DMS153 (cell line): Measurements from ENCODE around the gene TEF.

ENCODE experiments used
- DNase-seq: peaks from one replicate; lab custom pipeline; 2025; lab: John Stamatoyannopoulos, UW

TEF gene

DNA sequence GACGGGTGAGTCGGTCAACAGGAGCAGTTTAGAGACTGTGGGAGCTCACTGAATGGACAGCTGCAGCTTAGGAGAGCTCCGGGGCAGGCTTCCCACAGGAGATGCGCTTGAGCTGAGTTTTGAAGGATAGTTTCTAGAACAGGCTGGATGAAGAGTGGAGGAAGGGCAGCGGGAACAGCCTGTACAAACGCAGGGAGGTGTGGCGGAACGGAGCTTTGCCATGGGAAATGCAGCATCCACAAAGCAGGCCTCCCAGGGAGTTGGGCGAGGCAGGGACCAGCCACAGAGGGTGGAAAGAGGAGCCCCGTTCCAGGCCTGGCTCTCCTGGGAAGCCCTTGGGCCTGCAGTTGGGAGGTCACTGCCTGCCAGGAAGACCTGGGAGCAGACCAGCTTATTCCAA, 26.8 kb upstream of the TEF start:
- no peak for DNase-seq

GRCh38 chr22:41355895-41356294, 25.8 kb upstream of the TEF start:
- DNase-seq, result no peak

- DNase-seq, result no peak
Observed at GRCh38 chr22:41356430-41357028, 25.2 kb upstream of the TEF start.

DNA sequence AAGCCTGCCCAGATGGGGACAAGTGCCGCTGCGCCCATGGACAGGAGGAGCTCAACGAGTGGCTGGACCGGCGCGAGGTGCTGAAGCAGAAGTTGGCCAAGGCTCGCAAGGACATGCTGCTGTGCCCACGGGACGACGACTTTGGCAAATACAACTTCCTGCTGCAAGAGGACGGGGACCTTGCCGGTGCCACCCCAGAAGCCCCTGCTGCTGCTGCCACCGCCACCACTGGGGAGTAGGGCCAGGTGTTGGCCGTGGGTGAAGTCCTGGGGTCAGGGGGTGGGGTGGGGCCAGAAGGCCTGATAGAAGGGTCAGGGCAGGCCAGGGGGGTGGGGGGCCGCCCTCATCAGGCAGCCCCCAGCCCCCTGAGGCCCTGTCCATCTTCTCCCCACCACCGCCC, 24.6 kb upstream of the TEF start:
- no peak for DNase-seq

DNA sequence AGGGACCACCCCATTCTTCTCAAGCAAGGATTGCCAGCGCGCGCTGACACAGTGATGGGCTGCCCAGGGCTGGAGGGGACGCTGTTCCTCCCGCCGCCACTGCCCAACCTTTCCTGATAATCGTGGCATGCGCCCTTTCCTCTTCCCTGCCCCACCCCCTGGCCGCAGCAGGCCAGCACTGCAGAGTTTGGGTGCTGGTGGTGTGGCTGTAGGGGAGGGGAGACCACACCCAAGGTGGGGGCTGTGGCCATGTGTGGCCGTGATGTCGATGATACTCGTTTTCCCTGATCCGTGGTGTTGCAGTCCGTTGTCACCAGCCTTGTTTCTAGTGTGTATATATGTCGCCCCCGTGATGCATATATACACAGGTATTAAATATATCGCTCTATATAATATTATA, 22.8 kb upstream of the TEF start:
- no peak for DNase-seq

DNA sequence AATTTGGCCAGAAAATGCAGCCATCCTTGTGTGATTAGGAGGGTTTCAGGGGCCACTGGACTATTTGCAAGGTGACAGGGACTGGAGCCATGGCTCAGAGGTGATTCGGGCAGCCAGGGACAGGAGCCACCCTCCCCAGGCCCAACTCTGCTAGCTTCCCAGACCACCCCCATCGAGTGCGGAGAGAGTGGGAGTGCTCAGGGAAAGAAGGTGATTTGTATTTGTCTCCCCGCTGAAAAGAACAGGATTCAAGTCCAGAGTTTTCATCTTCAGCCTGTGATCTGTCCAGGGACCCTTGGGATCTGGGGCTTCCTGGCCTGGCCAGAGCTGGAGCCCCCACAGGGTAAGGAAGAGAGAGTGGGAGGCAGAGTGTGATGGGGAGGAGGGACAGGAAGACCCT, 22.4 kb upstream of the TEF start:
- DNase-seq, result no peak

DNA sequence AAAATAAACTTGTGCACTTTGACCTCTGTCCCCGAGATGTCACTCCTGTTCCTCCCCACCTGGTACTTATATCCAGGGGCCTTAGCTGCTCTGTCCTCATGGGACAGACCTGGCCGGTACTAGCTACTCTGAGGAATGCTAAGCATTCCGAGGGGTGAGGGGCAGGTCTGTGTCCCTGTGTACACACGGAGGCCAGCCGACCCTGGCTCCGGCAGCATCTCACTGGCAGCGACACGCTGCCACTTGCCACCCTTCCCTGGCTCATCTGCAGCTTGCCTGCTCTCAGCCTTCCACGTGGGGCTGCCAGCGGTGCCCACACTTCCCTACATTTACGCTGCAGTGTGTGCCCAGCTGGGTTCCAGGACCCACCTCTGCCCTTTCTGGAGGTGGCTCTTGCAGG, 21.6 kb upstream of the TEF start:
- no peak for DNase-seq

DNA sequence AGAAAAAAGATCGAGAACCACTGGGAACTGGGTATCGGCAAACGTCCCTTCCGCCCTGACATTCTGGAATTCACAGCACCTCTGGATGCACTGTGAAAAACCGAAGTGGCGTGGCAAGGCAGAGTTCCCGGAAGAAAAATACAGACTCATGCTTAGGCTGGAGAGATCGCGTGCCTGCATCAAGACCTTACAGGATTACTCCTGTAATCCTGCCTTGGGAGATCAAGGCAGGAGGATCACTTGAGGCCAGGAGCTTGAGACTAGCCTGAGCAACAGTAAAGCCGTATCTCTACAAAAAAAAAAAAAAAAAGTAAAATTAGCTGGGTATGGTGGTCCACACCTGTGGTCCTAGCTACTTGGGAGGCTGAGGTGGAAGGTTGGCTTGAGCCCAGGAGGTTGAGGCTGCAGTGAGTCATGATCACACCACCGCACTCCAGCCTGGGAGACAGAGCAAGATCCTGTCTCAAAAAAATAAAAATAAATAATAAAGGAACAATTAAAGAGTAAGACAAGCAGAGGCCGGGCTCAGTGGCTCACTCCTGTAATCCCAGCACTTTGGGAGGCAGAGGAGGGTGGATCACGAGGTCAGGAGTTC, 19.9 kb upstream of the TEF start:
- DNase-seq, result no peak

GRCh38 chr22:41362615-41363014, 19.1 kb upstream of the TEF start:
- no peak for DNase-seq

- DNase-seq, result no peak
Observed at GRCh38 chr22:41364233-41364632, 17.5 kb upstream of the TEF start.

GRCh38 chr22:41364955-41365354, 16.8 kb upstream of the TEF start:
- no peak for DNase-seq

DNA sequence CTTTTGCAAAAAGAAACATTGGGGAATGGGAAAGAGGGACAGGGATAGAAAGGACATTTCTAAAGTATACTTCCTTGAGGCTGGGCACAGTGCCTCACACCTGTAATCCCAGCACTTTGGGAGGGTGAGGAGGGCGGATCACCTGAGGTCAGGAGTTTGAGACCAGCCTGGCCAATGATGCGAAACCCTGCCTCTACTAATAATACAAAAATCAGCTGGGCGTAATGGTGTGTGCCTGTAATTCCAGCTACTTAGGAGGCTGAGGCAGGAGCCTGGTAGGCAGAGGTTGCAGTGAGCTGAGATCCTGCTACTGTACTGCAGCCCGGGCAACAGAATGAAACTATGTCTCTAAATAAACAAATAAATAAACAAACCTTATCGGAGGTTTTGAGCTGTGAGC, 16.3 kb upstream of the TEF start:
- DNase-seq, result no peak

DNA sequence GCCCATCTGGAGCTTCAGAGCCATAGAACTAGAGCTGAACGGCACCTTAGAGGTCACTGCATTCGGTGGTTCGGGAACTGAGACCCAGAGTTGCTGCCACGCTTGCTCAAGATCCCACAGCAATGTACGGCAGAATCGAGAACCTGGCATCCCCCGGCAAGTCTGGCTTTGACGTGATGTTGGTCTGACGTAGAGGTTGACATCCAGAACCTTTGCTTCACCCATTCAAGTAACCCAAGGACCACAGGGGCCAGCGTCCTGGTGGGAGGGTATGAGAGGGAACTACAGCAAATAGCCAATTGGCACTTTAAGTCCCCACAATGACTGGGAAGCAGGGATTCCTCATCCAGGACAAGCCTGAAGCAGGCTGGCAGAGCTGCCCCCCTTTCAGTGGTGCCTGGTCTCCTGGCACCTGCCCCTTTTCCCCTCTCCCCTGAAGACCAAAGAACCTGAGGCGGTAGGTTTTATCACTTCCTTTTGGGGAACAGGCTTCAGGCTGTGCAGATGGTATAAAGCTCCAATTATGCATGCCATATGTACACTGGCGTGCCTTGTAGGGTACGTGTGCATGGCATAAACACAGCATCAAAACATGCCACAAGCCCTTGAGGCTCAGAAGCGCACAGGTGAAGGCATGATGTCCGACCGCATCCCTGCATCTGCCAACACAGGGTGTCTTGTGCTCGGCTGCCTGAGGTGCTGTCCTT, 15.3 kb upstream of the TEF start:
- no peak for DNase-seq

DNA sequence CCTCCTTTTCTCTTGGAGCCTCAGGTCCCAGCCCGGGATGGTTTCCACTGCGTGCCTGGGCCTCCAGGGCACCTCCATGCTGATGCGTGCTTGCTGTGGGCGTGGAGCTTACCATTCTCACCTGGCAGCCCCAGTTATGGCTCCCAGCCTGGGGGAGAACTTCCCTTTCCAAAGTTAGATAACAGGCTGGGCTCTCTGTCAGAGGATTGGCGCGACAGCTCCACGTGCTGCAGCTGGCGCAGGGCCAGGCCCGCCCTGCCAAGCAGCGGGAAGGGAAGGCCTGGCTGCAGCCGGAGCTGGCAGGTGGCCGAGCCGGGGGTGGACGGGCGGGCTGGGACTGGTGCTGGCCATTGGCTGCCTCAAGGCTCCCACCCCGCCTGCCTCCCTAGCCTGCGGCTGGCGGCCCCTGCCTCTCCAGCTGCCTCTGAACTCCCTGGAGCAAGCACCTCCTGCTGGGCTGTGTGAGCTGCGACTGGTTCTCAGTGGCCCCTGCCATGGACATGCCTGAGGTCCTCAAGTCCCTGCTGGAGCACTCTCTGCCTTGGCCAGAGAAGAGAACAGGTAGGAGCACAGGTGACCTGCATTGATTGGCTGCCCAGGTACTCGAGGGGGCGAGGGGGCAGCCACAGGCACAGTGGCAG, 14.6 kb upstream of the TEF start:
- peak; percentile 93 for DNase-seq

DNA sequence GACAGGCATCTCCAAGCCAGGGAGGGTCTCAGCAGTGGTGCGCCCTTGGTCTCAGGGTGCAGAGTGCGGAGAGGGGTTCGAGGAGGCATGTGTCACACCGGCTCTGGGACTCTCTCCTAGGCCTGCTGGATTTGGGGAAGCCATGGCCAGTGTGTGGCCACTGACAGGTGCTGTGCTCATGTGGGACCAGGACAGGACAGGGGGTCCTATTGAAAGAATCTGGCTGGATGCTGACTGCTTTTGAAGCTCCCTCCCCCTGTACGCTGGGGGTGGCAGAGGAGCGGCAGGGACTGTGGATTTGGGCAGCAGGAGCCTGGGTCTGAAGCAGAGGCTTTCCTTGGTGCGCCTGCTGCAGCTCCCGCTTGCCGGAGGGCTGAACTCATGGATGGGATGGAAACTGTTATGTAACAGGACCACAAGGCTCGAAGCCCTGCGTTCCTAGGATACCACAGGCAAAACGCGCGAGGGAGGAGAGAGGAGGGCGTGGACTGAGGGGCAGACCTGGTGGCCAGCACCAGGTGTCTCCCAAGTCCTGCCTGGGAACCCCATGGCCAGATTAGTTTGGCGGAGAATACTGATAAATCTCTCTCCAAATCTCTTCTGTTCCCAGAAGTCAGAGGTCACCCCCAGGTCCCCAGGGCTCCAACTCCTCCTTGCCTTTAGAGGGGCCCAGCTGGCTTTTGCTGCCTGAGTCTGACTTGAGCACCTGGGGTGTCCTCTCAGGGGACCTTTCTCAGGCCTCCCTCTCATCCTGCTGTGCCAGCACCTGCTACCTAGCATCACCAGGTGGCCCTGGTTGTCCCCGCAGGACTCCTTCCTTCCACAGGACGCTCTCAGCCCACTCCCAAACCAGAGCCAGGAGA, 13.8 kb upstream of the TEF start:
- peak; percentile 25 for DNase-seq

DNA sequence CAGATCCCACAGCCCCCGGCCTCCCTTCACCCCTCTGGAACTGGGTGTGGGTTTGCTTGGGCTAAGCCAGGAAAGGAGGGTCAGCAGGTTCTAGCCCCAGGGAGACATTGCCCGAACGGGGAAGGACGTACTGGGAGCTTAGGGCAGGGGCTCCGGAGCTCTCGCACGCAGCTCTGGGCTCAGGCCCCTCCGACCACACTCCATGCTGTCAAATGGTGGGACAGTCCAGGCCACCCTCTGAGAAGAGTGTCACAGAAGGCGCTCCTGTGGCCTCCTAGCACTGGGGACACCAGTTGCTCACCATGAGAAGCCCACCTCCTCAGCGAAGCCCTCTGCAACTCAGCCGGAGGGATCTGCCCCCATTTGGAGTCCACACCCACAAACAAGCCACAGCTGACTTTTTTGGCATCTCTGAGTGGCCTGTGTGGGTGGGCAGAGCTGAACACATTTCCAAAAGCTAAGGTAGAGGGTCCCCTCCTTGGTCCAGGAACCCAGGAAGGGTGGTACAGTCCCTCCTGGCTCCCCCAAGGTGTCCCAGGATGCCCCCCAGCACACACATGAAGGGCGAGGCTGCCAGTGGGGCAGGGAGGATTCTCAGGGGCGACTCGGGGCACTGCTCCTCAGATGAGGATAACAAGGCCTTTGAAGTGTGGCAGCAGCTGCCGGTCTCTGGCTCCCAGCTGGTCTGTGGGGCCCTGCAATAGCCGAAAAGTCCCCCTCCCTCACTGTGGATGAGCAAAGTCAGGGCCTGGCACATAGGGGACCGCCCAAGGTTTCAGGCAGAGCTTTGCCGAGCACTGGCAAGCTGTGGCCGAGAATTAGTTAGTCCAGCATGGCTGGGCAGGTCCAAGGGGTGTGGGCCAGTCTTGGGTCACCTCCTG, 13.0 kb upstream of the TEF start:
- DNase-seq, result no peak

DNA sequence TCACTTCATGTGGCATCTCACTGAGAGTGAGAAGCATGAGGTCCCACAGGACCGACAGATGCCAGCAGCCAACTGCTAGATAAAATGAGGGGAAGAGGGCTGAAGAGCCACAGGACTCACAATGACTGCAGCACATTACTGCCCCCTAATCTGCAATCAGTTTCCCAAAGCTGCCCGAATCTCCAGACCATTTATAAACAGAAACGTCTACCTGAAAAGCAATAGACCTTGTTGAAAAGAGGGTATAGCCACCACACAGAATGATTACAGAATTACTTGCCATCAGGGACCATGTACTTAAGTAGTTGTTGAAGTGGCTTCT, 12.4 kb upstream of the TEF start:
- DNase-seq, result no peak

- no peak for DNase-seq
Observed at GRCh38 chr22:41369837-41370236, 11.9 kb upstream of the TEF start.

GRCh38 chr22:41377846-41378245, 3.9 kb upstream of the TEF start:
- no peak for DNase-seq

- peak; percentile 61 for DNase-seq
Observed at GRCh38 chr22:41380993-41381328, 781 bp upstream of the TEF start.

GRCh38 chr22:41382098-41382578, 396 bp downstream of the TEF start:
- DNase-seq, result no peak
